Forelimb muscle (tissue), 1 donor: ENCODE measurements around the gene BARX1. TPM values are rescaled to one million over a fixed set of nuclear protein-coding genes. Genes with fewer than 3 reads are reported as not detected.

ENCODE experiments used
- DNase-seq: peaks from one replicate; pipeline ENCODE4 v3.0.0-alpha.2; 2013; ENCODE audit warnings: low read depth
- polyA plus RNA-seq: library from polyadenylated mRNA; unstranded; fragments of 120-200 nt; gene quantifications from one replicate; pipeline ENCODE4 v1.2.1, GENCODE V29; 2013; ENCODE audit not compliant: insufficient read length

The BARX1 gene
- polyA plus RNA-seq, 1 donor: 0.46 TPM

GRCh38 chr9:93917121-93917853 lies 37.9 kb downstream of the BARX1 start:
- DNase-seq: no peak

- DNase-seq: no peak
Measured at GRCh38 chr9:93916358-93916757, 38.8 kb downstream of the BARX1 start.

- no peak for DNase-seq
Measured at GRCh38 chr9:93911801-93912554, 43.2 kb downstream of the BARX1 start.

GRCh38 chr9:93911136-93911745 lies 43.9 kb downstream of the BARX1 start:
- no peak for DNase-seq

GRCh38 chr9:93910598-93910997 lies 44.6 kb downstream of the BARX1 start:
- no peak for DNase-seq

GRCh38 chr9:93910196-93910595 lies 45.0 kb downstream of the BARX1 start:
- DNase-seq: no peak

- DNase-seq: no peak
Measured at GRCh38 chr9:93909242-93909616, 45.9 kb downstream of the BARX1 start.

GRCh38 chr9:93908591-93909241 lies 46.4 kb downstream of the BARX1 start:
- DNase-seq: no peak

GRCh38 chr9:93907551-93908199 lies 47.5 kb downstream of the BARX1 start:
- no peak for DNase-seq

GRCh38 chr9:93906195-93906880 lies 48.8 kb downstream of the BARX1 start:
- DNase-seq: no peak

- DNase-seq: no peak
Measured at GRCh38 chr9:93905473-93906133, 49.6 kb downstream of the BARX1 start.

- no peak for DNase-seq
Measured at GRCh38 chr9:93904649-93905472, 50.3 kb downstream of the BARX1 start.

- no peak for DNase-seq
Measured at GRCh38 chr9:93903886-93904648, 51.1 kb downstream of the BARX1 start.

- no peak for DNase-seq
Measured at GRCh38 chr9:93902780-93903655, 52.1 kb downstream of the BARX1 start.

- DNase-seq: no peak
Measured at GRCh38 chr9:93902051-93902779, 52.9 kb downstream of the BARX1 start.
